ENCODE measurements around the gene CAMTA1. TPM values are rescaled to one million over a fixed set of nuclear protein-coding genes. Genes with fewer than 3 reads are reported as not detected.

Gene CAMTA1
- total RNA-seq, 6 experiments from 2014 or later = 78.1 to 96.6 (median 86.1) TPM

GRCh38 chr1:7525338-7526063 lies 740.2 kb downstream of the CAMTA1 start:
- TF ChIP-seq CTCF (IDR thresholded peaks at IDR 0.05) = no peak
- Mint-ChIP-seq H3K9me3 (no peaks in the 10 kb centered on the region), H3K36me3 (ENCODE audit: low read depth) (no peaks in the 10 kb centered on the region), H3K4me3 (no peak overlapping the region), H3K27me3 (ENCODE audit: insufficient read depth) (peaks cover 3% of the 10 kb centered on the region), H3K4me1 (ENCODE audit: low read depth) (peaks cover 42% of the 10 kb centered on the region), H3K27ac (peak overlapping the region; percentile 90)
- DNase-seq = no peak

DNA sequence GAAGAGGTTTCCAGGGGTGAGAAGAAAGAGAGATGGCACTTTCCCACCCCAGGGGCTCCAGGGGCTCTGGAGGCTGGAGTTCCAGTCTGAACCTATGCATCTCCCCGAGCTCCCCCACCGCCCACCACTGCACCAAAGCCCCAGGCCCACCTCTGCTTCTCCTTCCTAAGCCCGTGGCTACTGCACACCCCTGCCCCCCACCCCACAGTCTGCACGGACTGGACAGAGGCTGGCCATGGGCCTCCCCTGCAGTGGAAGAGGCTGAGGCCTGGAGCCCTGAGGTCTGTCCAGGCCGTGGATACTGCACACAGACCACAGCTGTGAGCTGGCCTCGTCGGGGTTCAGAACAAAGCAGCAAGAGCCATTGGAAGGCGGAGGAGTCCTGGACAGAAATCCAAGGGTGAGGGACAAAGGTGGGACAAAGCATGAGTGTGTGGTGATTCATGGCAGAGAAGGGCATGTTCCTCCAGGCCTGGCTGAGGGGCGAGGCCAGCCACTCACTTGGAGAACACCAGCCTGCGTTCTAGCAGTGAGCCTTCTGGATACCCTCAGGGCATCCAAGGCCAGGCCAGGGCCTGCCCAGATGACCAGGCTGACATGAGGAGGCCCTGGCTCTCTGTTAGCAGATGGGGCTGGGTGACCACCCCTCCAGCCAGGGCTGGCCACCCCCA lies 741.1 kb downstream of the CAMTA1 start:
- Mint-ChIP-seq H3K27me3 (ENCODE audit: insufficient read depth) (peaks cover 4% of the 10 kb centered on the region; the same call in 1 of the 2 replicates), H3K4me3 (no peak overlapping the region), H3K9me3 (no peaks in the 10 kb centered on the region), H3K36me3 (ENCODE audit: low read depth) (no peaks in the 10 kb centered on the region), H3K27ac (peak overlapping the region; percentile 90), H3K4me1 (ENCODE audit: low read depth) (peaks cover 42% of the 10 kb centered on the region)
- DNase-seq = peak; percentile 58
- TF ChIP-seq CTCF (IDR thresholded peaks at IDR 0.05) = no peak

GRCh38 chr1:7526867-7527732 lies 741.8 kb downstream of the CAMTA1 start:
- no peak for TF ChIP-seq CTCF (IDR thresholded peaks at IDR 0.05)
- Mint-ChIP-seq H3K4me1 (ENCODE audit: low read depth) (peaks cover 35% of the 10 kb centered on the region), H3K27me3 (ENCODE audit: insufficient read depth) (peaks cover 1% of the 10 kb centered on the region; the same call in 1 of the 2 replicates), H3K27ac (peak overlapping the region; percentile 90), H3K36me3 (ENCODE audit: low read depth) (no peaks in the 10 kb centered on the region), H3K9me3 (no peaks in the 10 kb centered on the region), H3K4me3 (peak overlapping the region; percentile 17; the same call in 1 of the 2 replicates)
- DNase-seq = peak; percentile 65

DNA sequence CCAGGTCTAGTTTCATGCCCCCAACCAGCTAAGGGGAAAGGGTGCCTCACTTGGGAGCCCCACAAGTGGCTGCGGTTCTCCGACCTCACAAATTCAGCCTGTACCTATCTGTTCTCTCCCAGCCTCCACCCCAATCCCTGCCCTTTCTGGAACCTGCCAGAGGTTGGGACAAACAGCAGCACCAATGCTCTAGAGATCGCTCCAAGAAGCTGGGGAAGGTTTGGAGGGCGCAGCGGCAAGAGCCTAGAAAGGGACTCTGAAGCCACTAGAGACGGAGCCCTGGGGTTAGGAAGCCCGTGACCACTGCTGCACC lies 742.4 kb downstream of the CAMTA1 start:
- no peak for DNase-seq
- Mint-ChIP-seq H3K27me3 (ENCODE audit: insufficient read depth) (peaks cover 1% of the 10 kb centered on the region; the same call in 1 of the 2 replicates), H3K9me3 (no peaks in the 10 kb centered on the region), H3K27ac (peak overlapping the region; percentile 90), H3K4me3 (no peak overlapping the region), H3K36me3 (ENCODE audit: low read depth) (no peaks in the 10 kb centered on the region), H3K4me1 (ENCODE audit: low read depth) (peaks cover 32% of the 10 kb centered on the region)
- TF ChIP-seq CTCF (IDR thresholded peaks at IDR 0.05) = no peak

GRCh38 chr1:7528386-7529198 lies 743.3 kb downstream of the CAMTA1 start:
- Mint-ChIP-seq H3K36me3 (ENCODE audit: low read depth) (no peaks in the 10 kb centered on the region), H3K4me1 (ENCODE audit: low read depth) (peaks cover 32% of the 10 kb centered on the region), H3K27ac (no peak overlapping the region), H3K9me3 (no peaks in the 10 kb centered on the region), H3K4me3 (no peak overlapping the region), H3K27me3 (ENCODE audit: insufficient read depth) (peaks cover 1% of the 10 kb centered on the region; the same call in 1 of the 2 replicates)
- DNase-seq = no peak
- no peak for TF ChIP-seq CTCF (IDR thresholded peaks at IDR 0.05)
